ENCODE data around the gene CTU2. TPM values are rescaled to one million over a fixed set of nuclear protein-coding genes. Genes with fewer than 3 reads are reported as not detected.
A peak's percentile ranks its signal among the peaks of the same experiment; 100 is the strongest.

Gene CTU2
- polyA plus RNA-seq (2013, experiment 1 of 4), result 15.0 TPM
- 14.6 TPM for polyA plus RNA-seq (2013, experiment 2 of 4)
- 16.7 TPM for polyA plus RNA-seq (2013, experiment 3 of 4)
- 15.0 TPM for polyA plus RNA-seq (2013, experiment 4 of 4)

DNA sequence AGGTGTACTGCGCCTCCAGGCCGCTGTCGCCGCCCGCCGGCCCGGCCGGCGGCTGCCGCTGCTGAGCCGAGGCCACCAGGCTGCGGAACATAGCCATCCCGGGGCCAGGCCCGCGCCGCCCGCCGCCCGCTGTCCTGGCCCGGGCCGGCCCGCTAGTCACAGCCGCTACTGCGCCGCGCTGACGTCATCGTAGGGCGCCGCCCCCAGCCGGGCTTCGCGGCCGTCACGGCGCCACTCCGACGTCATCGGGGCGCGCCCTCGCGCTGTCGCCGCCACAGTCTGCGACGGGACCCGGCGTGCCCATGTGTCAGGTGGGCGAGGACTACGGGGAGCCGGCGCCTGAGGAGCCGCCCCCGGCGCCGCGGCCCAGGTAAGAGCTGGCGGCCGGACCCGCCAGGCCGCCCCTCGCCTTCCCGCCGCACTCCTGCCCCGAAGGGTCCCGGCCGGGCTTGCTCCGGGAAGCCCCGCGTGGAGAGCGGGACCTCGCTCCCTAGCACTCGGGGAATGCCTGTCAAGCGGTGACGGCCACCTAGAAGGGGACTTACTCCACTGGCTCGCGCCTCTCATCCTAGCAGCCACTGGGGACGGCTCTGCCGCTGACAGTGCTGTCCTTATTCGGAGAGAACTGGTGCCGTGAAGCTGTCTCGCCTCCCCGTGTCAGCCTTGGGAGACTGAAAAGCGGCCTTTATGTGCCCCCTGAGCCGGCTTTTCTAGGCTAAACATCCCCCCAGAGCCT is at the start of gene CTU2, which contains the start of gene RNF166:
TSS of gene CTU2 (plus strand) at position 275 of the 736 bp plus-strand sequence. CDS start at position 303, 28 bp downstream.
TSS of gene RNF166 (minus strand) at position 180 of the 736 bp plus-strand sequence. CDS start at position 97, 83 bp downstream.
- H3K4me3 ChIP-seq (ENCODE audit: insufficient read depth, low read depth, low read length), result peak within 1 kb of the TSS; percentile 98
- 1% methylated on average over 86 of the region's 86 CpGs for WGBS, 2 experiments

GRCh38 chr16:88657371-88657770 is 48.9 kb upstream of the CTU2 start:
- no peaks in the 10 kb centered on the region for H3K9me3 ChIP-seq (ENCODE audit: control insufficient read depth, low read length)
- H3K27ac ChIP-seq (ENCODE audit: insufficient read depth, low read depth, low read length, poor library complexity, severe bottlenecking), result no peak overlapping the region
- no peak overlapping the region for H3K4me3 ChIP-seq (ENCODE audit: insufficient read depth, low read depth, low read length)
- peaks cover 5% of the 10 kb centered on the region for H3K36me3 ChIP-seq (ENCODE audit: control insufficient read depth, insufficient read depth, low read length)
- 95% methylated on average over 19 of the region's 19 CpGs for WGBS, 2 experiments
- no peaks in the 10 kb centered on the region for H3K27me3 ChIP-seq (ENCODE audit: control insufficient read depth, insufficient read depth, low read length, poor library complexity, severe bottlenecking)
- H3K4me1 ChIP-seq (ENCODE audit: control insufficient read depth, insufficient read depth, low read length), result no peaks in the 10 kb centered on the region

More for the DNA sequence above, at the start of gene CTU2, which contains the start of gene RNF166:
- Histone ChIP-seq H3K9me3 (ENCODE audit: control insufficient read depth, low read length) (no peaks in the 10 kb centered on the region), H3K36me3 (ENCODE audit: control insufficient read depth, insufficient read depth, low read length) (no peaks in the 10 kb centered on the region), H3K27ac (ENCODE audit: insufficient read depth, low read depth, low read length, poor library complexity, severe bottlenecking) (no peak within 1 kb of the TSS), H3K27me3 (ENCODE audit: control insufficient read depth, insufficient read depth, low read length, poor library complexity, severe bottlenecking) (no peaks in the 10 kb centered on the region), H3K4me1 (ENCODE audit: control insufficient read depth, insufficient read depth, low read length) (peaks cover 7% of the 10 kb centered on the region)

- WGBS, 2 experiments, result 91 to 93% methylated on average over 14 to 15 of the region's 15 CpGs
- Histone ChIP-seq H3K9me3 (ENCODE audit: control insufficient read depth, low read length) (no peaks in the 10 kb centered on the region), H3K27ac (ENCODE audit: insufficient read depth, low read depth, low read length, poor library complexity, severe bottlenecking) (no peak overlapping the region), H3K27me3 (ENCODE audit: control insufficient read depth, insufficient read depth, low read length, poor library complexity, severe bottlenecking) (peaks cover under 1% of the 10 kb centered on the region), H3K36me3 (ENCODE audit: control insufficient read depth, insufficient read depth, low read length) (peaks cover 5% of the 10 kb centered on the region), H3K4me3 (ENCODE audit: insufficient read depth, low read depth, low read length) (no peak overlapping the region), H3K4me1 (ENCODE audit: control insufficient read depth, insufficient read depth, low read length) (no peaks in the 10 kb centered on the region)
These were observed 47.6 kb upstream of the CTU2 start for GRCh38 chr16:88658714-88659113.

GRCh38 chr16:88659160-88659559 is 47.1 kb upstream of the CTU2 start:
- 94 to 95% methylated on average over 25 of the region's 25 CpGs for WGBS, 2 experiments
- H3K4me3 ChIP-seq (ENCODE audit: insufficient read depth, low read depth, low read length), result no peak overlapping the region
- peaks cover 5% of the 10 kb centered on the region for H3K27me3 ChIP-seq (ENCODE audit: control insufficient read depth, insufficient read depth, low read length, poor library complexity, severe bottlenecking)
- peaks cover 5% of the 10 kb centered on the region for H3K36me3 ChIP-seq (ENCODE audit: control insufficient read depth, insufficient read depth, low read length)
- H3K9me3 ChIP-seq (ENCODE audit: control insufficient read depth, low read length), result no peaks in the 10 kb centered on the region
- no peak overlapping the region for H3K27ac ChIP-seq (ENCODE audit: insufficient read depth, low read depth, low read length, poor library complexity, severe bottlenecking)
- no peaks in the 10 kb centered on the region for H3K4me1 ChIP-seq (ENCODE audit: control insufficient read depth, insufficient read depth, low read length)

- 85% methylated on average over 8 to 10 of the region's 10 CpGs for WGBS, 2 experiments
- Histone ChIP-seq H3K36me3 (ENCODE audit: control insufficient read depth, insufficient read depth, low read length) (no peaks in the 10 kb centered on the region), H3K4me3 (ENCODE audit: insufficient read depth, low read depth, low read length) (no peak overlapping the region), H3K27ac (ENCODE audit: insufficient read depth, low read depth, low read length, poor library complexity, severe bottlenecking) (no peak overlapping the region), H3K27me3 (ENCODE audit: control insufficient read depth, insufficient read depth, low read length, poor library complexity, severe bottlenecking) (peaks cover 6% of the 10 kb centered on the region), H3K9me3 (ENCODE audit: control insufficient read depth, low read length) (no peaks in the 10 kb centered on the region), H3K4me1 (ENCODE audit: control insufficient read depth, insufficient read depth, low read length) (no peaks in the 10 kb centered on the region)
These were observed 44.8 kb upstream of the CTU2 start for GRCh38 chr16:88661468-88661867.

DNA sequence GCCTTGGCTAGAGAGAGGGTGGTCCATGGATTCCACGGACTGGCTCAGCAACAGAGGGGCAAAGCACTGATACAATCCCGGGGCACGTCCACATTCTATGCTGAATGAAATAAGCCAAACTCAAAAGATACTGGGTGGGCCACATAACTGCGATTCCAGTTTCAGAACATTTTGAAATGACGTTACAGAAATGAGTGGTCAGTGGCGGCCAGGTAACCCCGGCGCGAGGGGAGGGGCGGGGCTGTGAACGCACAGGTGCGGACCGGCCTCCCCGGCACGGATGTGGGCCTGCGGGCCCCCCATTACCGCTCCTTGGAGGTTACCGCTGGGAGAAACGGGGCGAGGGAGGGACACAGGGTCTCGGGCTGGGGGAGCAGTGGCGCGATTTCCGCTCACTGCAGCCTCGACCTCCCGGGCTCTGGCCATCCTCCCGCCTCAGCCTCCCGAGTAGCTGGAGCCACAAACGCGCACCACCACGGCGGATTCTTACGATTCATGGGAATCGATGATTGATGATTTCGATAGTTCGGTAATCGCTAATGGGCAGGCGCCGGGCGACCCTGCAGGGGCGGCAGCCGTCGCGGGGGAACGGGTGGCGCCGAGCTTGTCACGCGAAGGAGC is 44.0 kb upstream of the CTU2 start:
- no peaks in the 10 kb centered on the region for H3K36me3 ChIP-seq (ENCODE audit: control insufficient read depth, insufficient read depth, low read length)
- 2 to 3% methylated on average over 49 of the region's 49 CpGs for WGBS, 2 experiments
- H3K27me3 ChIP-seq (ENCODE audit: control insufficient read depth, insufficient read depth, low read length, poor library complexity, severe bottlenecking), result peaks cover 6% of the 10 kb centered on the region
- peak overlapping the region; percentile 72 for H3K4me3 ChIP-seq (ENCODE audit: insufficient read depth, low read depth, low read length)
- H3K27ac ChIP-seq (ENCODE audit: insufficient read depth, low read depth, low read length, poor library complexity, severe bottlenecking), result no peak overlapping the region
- no peaks in the 10 kb centered on the region for H3K4me1 ChIP-seq (ENCODE audit: control insufficient read depth, insufficient read depth, low read length)
- H3K9me3 ChIP-seq (ENCODE audit: control insufficient read depth, low read length), result no peaks in the 10 kb centered on the region

DNA sequence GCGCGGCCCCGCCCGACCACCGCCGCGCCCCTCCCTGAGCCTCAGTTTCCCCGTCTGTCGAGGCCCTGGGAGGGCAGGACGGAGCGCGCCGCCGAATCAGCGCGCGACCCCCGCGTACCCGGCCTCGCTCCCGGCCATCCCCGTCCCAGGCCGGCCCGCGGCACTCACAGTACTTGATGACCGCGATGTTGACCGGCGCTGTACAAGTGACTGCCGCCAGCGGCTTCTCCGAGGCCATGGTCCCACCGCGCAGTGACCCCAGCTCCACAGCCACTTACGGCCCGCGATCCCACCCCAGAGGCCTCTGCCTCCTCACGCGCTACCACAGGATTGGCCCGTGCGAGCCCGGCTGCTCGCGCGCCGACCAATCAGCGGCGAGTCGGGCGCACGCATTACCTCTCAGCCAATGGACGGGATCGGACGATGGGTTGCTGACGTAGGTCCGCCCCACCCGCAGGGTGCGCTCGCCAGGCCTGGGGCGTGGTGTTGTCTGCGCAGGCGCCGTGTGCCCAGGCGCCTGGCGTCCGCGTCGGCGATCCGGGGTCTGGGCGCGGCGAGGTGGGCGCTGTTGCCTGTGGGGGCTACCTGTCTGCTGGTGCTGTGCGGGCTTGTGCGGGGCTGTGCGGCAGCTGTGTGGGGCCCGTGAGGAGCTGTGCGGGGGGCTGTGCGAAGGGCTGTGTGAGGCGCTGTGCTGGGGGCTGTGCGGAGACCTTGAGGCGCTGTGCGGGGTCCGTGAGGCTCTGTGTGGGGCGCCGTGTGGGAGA is 43.3 kb upstream of the CTU2 start, which contains the start of gene MVD:
TSS of gene MVD (minus strand) at position 249 of the 764 bp plus-strand sequence. CDS start at position 238, 11 bp downstream.
- no peaks in the 10 kb centered on the region for H3K4me1 ChIP-seq (ENCODE audit: control insufficient read depth, insufficient read depth, low read length)
- peak within 1 kb of the TSS; percentile 72 for H3K4me3 ChIP-seq (ENCODE audit: insufficient read depth, low read depth, low read length)
- 0% methylated on average over 88 of the region's 88 CpGs for WGBS, 2 experiments
- no peak within 1 kb of the TSS for H3K27ac ChIP-seq (ENCODE audit: insufficient read depth, low read depth, low read length, poor library complexity, severe bottlenecking)
- H3K9me3 ChIP-seq (ENCODE audit: control insufficient read depth, low read length), result no peaks in the 10 kb centered on the region
- peaks cover 6% of the 10 kb centered on the region for H3K27me3 ChIP-seq (ENCODE audit: control insufficient read depth, insufficient read depth, low read length, poor library complexity, severe bottlenecking)
- H3K36me3 ChIP-seq (ENCODE audit: control insufficient read depth, insufficient read depth, low read length), result no peaks in the 10 kb centered on the region

- Histone ChIP-seq H3K9me3 (ENCODE audit: control insufficient read depth, low read length) (no peaks in the 10 kb centered on the region), H3K4me1 (ENCODE audit: control insufficient read depth, insufficient read depth, low read length) (no peaks in the 10 kb centered on the region), H3K27me3 (ENCODE audit: control insufficient read depth, insufficient read depth, low read length, poor library complexity, severe bottlenecking) (peaks cover 6% of the 10 kb centered on the region), H3K4me3 (ENCODE audit: insufficient read depth, low read depth, low read length) (no peak overlapping the region), H3K36me3 (ENCODE audit: control insufficient read depth, insufficient read depth, low read length) (no peaks in the 10 kb centered on the region), H3K27ac (ENCODE audit: insufficient read depth, low read depth, low read length, poor library complexity, severe bottlenecking) (no peak overlapping the region)
- WGBS, 2 experiments, result 95 to 96% methylated on average over 4 of the region's 4 CpGs
These were observed 41.2 kb upstream of the CTU2 start for GRCh38 chr16:88665148-88665547.

GRCh38 chr16:88665570-88665969 is 40.7 kb upstream of the CTU2 start:
- Histone ChIP-seq H3K36me3 (ENCODE audit: control insufficient read depth, insufficient read depth, low read length) (no peaks in the 10 kb centered on the region), H3K27ac (ENCODE audit: insufficient read depth, low read depth, low read length, poor library complexity, severe bottlenecking) (no peak overlapping the region), H3K9me3 (ENCODE audit: control insufficient read depth, low read length) (no peaks in the 10 kb centered on the region), H3K27me3 (ENCODE audit: control insufficient read depth, insufficient read depth, low read length, poor library complexity, severe bottlenecking) (peaks cover 6% of the 10 kb centered on the region), H3K4me1 (ENCODE audit: control insufficient read depth, insufficient read depth, low read length) (no peaks in the 10 kb centered on the region), H3K4me3 (ENCODE audit: insufficient read depth, low read depth, low read length) (no peak overlapping the region)
- 95 to 96% methylated on average over 3 of the region's 3 CpGs for WGBS, 2 experiments

Data from ectodermal cell (in vitro differentiated cells).